DND-41 (cell line): ENCODE measurements around the gene AGAP1.

Source experiments
- ATAC-seq: fragments of 200-7000 bp; cut with Tn5 transposase; 3 replicates; pipeline ENCODE4 v1.9.1; 2021; ENCODE audit warnings: low read depth; ENCODE audit not compliant: insufficient read depth
- DNase-seq: peaks from one replicate; pipeline ENCODE4 v3.0.0-alpha.2; 2020
- H2AFZ ChIP-seq: 2 replicates; pipeline ENCODE4 v1.6.0; 2012; ENCODE audit warnings: low read depth, low read length
- H3K27ac ChIP-seq: 2 replicates; pipeline ENCODE4 v1.5.1; 2012; ENCODE audit warnings: low read length, inconsistent platforms
- H3K27me3 ChIP-seq: fragments of 200-600 bp; sonication (generic); 2 replicates; pipeline ENCODE4 v1.6.0; 2012; ENCODE audit warnings: low read length, mild to moderate bottlenecking, inconsistent platforms; ENCODE audit not compliant: insufficient read depth, poor library complexity
- H3K36me3 ChIP-seq: 2 replicates; pipeline ENCODE4 v1.5.1; 2012; ENCODE audit warnings: low read length, inconsistent platforms; ENCODE audit not compliant: insufficient read depth
- H3K4me1 ChIP-seq: 2 replicates; pipeline ENCODE4 v1.5.1; 2012; ENCODE audit warnings: mild to moderate bottlenecking, low read length; ENCODE audit not compliant: insufficient read depth
- H3K4me2 ChIP-seq: 2 replicates; pipeline ENCODE4 v1.6.0; 2012; ENCODE audit warnings: mild to moderate bottlenecking, moderate library complexity, low read length, inconsistent platforms; ENCODE audit not compliant: insufficient read depth
- H3K4me3 ChIP-seq, 2 experiments: fragments of 200-600 bp in 1 of 2; shearing (Covaris generic) in 1 of 2; 2 replicates each; pipeline ENCODE4 v1.5.1; 2012 to 2016; ENCODE audit warnings: inconsistent platforms in 2 of 2, low read length in 2 of 2, mild to moderate bottlenecking in 2 of 2, low read depth in 1 of 2, moderate library complexity in 1 of 2
- H3K79me2 ChIP-seq: 2 replicates; pipeline ENCODE4 v1.6.0; 2012; ENCODE audit warnings: low read length, inconsistent platforms; ENCODE audit not compliant: insufficient read depth
- H3K9ac ChIP-seq: 2 replicates; pipeline ENCODE4 v1.6.0; 2012; ENCODE audit warnings: low read depth, mild to moderate bottlenecking, inconsistent platforms, low read length, moderate library complexity
- H3K9me3 ChIP-seq: 2 replicates; pipeline ENCODE4 v1.5.1; 2012; ENCODE audit warnings: low read length, moderate library complexity, mild to moderate bottlenecking, inconsistent platforms; ENCODE audit not compliant: insufficient read depth, severe bottlenecking
- H4K20me1 ChIP-seq: 2 replicates; pipeline ENCODE4 v1.6.0; 2012; ENCODE audit warnings: low read length; ENCODE audit not compliant: insufficient read depth
- EZH2 ChIP-seq: IDR thresholded peaks from 3 replicates; pipeline ENCODE4 v1.6.1; 2012; ENCODE audit warnings: borderline replicate concordance, low read depth, mild to moderate bottlenecking, moderate library complexity, low read length, inconsistent platforms; ENCODE audit not compliant: severe bottlenecking
- TF ChIP-seq, protein P1 (sequence below): IDR thresholded peaks from 2 replicates; pipeline ENCODE4 v1.5.1; 2012; ENCODE audit warnings: borderline replicate concordance, low read length, moderate library complexity, mild to moderate bottlenecking; ENCODE audit not compliant: poor library complexity, severe bottlenecking; ENCODE audit errors: extremely low read depth

Gene AGAP1

DNA sequence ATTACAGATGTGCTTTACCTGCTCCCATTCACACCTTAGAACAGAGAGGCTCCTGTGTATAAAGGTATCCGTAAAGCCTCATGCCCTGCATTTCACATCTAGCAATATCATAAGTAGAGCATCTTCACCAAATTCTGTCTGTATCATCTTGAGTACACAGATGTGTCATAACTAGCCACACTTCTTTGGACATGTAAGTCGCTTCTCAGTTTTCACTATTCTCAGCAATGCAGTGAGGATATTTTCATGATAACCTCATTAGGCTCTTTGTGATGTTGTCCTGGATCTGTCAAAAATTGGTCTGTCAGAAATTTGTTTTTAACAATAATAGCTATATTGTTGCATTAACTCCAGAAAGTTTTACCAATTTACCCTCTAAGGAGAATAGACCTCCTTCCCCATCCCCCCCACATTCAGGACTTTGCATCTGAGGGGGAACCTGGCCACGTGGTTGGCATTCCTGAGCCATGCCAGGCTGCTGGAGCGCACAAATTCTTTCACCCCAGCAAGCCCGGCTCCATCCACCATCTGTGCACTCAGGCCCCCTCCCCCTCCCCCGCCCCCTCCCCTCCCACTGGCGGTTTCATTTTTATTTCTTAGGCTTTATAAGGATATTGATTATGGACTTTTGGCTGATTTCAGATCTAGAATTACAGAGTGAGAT lies 34.1 kb downstream of the AGAP1 start:
- no peak for DNase-seq
- H3K9ac ChIP-seq: no peak overlapping the region
- no peaks in the 10 kb centered on the region for H3K79me2 ChIP-seq
- H3K27me3 ChIP-seq: peaks cover 3% of the 10 kb centered on the region
- H2AFZ ChIP-seq: no peak overlapping the region
- H3K27ac ChIP-seq: no peak overlapping the region
- ATAC-seq: no peak
- no peak for TF ChIP-seq EZH2
- TF ChIP-seq, protein P1, sequence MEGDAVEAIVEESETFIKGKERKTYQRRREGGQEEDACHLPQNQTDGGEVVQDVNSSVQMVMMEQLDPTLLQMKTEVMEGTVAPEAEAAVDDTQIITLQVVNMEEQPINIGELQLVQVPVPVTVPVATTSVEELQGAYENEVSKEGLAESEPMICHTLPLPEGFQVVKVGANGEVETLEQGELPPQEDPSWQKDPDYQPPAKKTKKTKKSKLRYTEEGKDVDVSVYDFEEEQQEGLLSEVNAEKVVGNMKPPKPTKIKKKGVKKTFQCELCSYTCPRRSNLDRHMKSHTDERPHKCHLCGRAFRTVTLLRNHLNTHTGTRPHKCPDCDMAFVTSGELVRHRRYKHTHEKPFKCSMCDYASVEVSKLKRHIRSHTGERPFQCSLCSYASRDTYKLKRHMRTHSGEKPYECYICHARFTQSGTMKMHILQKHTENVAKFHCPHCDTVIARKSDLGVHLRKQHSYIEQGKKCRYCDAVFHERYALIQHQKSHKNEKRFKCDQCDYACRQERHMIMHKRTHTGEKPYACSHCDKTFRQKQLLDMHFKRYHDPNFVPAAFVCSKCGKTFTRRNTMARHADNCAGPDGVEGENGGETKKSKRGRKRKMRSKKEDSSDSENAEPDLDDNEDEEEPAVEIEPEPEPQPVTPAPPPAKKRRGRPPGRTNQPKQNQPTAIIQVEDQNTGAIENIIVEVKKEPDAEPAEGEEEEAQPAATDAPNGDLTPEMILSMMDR: no peak
- no peak overlapping the region for H3K4me3 ChIP-seq
- no peaks in the 10 kb centered on the region for H3K9me3 ChIP-seq
- no peak overlapping the region for H3K4me2 ChIP-seq
- no peaks in the 10 kb centered on the region for H3K4me1 ChIP-seq
- H3K36me3 ChIP-seq: no peaks in the 10 kb centered on the region
- H4K20me1 ChIP-seq: no peaks in the 10 kb centered on the region

DNA sequence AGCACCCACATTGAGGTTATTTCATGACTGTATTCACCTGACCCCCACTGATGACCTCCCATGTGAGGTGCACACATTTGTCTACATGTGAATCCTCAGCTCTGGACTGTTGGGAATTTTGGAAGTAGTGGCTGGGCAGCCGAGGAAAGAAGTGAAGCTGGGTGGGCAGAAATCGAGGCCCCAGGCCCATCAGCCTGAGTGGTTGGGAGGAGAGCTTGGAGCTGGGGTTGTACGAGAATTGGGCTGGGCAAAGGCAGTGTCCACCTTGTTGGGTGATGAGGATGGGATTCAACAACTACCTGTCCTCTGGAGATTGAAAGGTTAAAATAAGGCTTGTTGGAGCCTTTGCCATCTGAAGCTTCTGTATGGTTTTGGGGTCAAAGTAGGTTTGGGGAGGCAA lies 35.8 kb downstream of the AGAP1 start:
- Histone ChIP-seq H3K9ac (no peak overlapping the region), H3K4me3 (no peak overlapping the region), H2AFZ (no peak overlapping the region), H3K79me2 (no peaks in the 10 kb centered on the region), H3K9me3 (no peaks in the 10 kb centered on the region), H3K27ac (no peak overlapping the region), H3K4me2 (no peak overlapping the region), H4K20me1 (no peaks in the 10 kb centered on the region), H3K36me3 (no peaks in the 10 kb centered on the region), H3K27me3 (peaks cover 1% of the 10 kb centered on the region), H3K4me1 (no peaks in the 10 kb centered on the region)
- TF ChIP-seq EZH2: no peak
- TF ChIP-seq, protein P1: no peak
- no peak for ATAC-seq
- no peak for DNase-seq

DNA sequence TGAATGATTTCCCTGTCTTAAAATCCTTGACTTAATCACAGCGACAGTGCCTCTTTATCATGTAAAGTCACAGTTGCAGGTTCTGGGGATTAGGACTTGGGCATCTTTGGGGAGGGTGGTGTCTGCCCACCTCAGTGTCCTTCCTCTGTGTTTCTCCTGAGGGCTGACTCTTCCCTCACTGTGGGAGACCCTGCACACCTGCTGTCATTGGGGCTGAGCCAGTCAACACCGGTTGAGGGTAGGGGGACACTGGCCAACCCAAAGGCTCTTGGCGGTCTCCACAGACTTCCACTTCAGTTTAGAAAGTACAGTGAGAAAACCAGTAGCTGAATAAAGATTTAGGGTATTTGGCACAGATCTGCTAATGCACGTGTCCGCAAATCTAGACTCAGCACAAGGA lies 36.9 kb downstream of the AGAP1 start:
- no peak for ATAC-seq
- H4K20me1 ChIP-seq: no peaks in the 10 kb centered on the region
- no peaks in the 10 kb centered on the region for H3K79me2 ChIP-seq

More for the DNA sequence above, 36.9 kb downstream of the AGAP1 start:
- TF ChIP-seq, protein P1: no peak
- no peak for TF ChIP-seq EZH2
- DNase-seq: no peak
- H3K9ac ChIP-seq: no peak overlapping the region
- H3K27ac ChIP-seq: no peak overlapping the region
- no peak overlapping the region for H3K4me3 ChIP-seq
- no peaks in the 10 kb centered on the region for H3K9me3 ChIP-seq
- no peak overlapping the region for H3K4me2 ChIP-seq
- H3K36me3 ChIP-seq: no peaks in the 10 kb centered on the region
- peaks cover 2% of the 10 kb centered on the region for H3K27me3 ChIP-seq
- H2AFZ ChIP-seq: no peak overlapping the region
- H3K4me1 ChIP-seq: no peaks in the 10 kb centered on the region
